Common myeloid progenitor, CD34-positive (primary cell): Measurements from ENCODE around the gene KRTAP4-4.
"Not testable (repeated sequence)": the region's sequence is repeated elsewhere in the genome, so short reads cannot be mapped to it uniquely, and the experiment has no call there.

Experiments
- CTCF ChIA-PET: fragments of 350-600 bp; sonication (Branson Sonifier 250); formaldehyde crosslinking; loops from one replicate; lab custom pipeline; 2021; ENCODE audit warnings: antibody characterized with exemption; lab: Charles Lee
- POLR2A ChIA-PET: fragments of 350-600 bp; sonication (Branson Sonifier 250); formaldehyde crosslinking; loops from one replicate; lab custom pipeline; 2021; ENCODE audit warnings: antibody characterized with exemption; lab: Charles Lee
- DNase-seq, 3 donors: peaks; one replicate each; pipeline versions ENCODE4 v3.0.0 to v3.0.0-alpha.2; 2013
- H3K27ac ChIP-seq, 2 experiments: 1 replicate in 1 of 2; 2 replicates in 1 of 2; pipeline ENCODE4 v1.7.0; 2013; ENCODE audit warnings: inconsistent platforms in 2 of 2, low read length in 2 of 2, mild to moderate bottlenecking in 2 of 2, low read depth in 1 of 2, moderate library complexity in 1 of 2; ENCODE audit not compliant: severe bottlenecking in 2 of 2, insufficient read depth in 1 of 2, poor library complexity in 1 of 2
- H3K27me3 ChIP-seq, 5 experiments: replicated peaks in 2 of 5; 1 replicate in 3 of 5; 2 replicates in 2 of 5; pipeline versions ENCODE4 v1.6.1 to v1.7.0; 2013; ENCODE audit warnings: low read length in 4 of 5, mild to moderate bottlenecking in 2 of 5, moderate library complexity in 2 of 5, inconsistent platforms in 1 of 5; ENCODE audit not compliant: insufficient read depth in 5 of 5, control insufficient read depth in 4 of 5
- H3K36me3 ChIP-seq, 4 experiments: 1 replicate in 2 of 4; 2 replicates in 2 of 4; pipeline versions ENCODE4 v1.6.1 to v1.7.0; 2013; ENCODE audit warnings: low read length in 3 of 4, control low read depth in 1 of 4, mild to moderate bottlenecking in 1 of 4; ENCODE audit not compliant: control insufficient read depth in 4 of 4, insufficient read depth in 4 of 4
- H3K4me1 ChIP-seq, 4 experiments: 1 replicate in 3 of 4; 2 replicates in 1 of 4; pipeline versions ENCODE4 v1.6.1 to v1.7.1; 2013; ENCODE audit warnings: low read length in 3 of 4, mild to moderate bottlenecking in 3 of 4, control low read depth in 1 of 4, inconsistent platforms in 1 of 4, moderate library complexity in 1 of 4; ENCODE audit not compliant: control insufficient read depth in 4 of 4, insufficient read depth in 4 of 4; ENCODE audit errors: control extremely low read depth in 1 of 4
- H3K4me3 ChIP-seq, 7 experiments: 1 replicate in 4 of 7; 2 replicates in 3 of 7; pipeline versions ENCODE4 v1.5.1 to v1.7.0; 2013; ENCODE audit warnings: mild to moderate bottlenecking in 7 of 7, low read length in 6 of 7, moderate library complexity in 6 of 7, inconsistent platforms in 2 of 7, low read depth in 2 of 7, control low read depth in 1 of 7; ENCODE audit not compliant: insufficient read depth in 4 of 7, control insufficient read depth in 1 of 7; ENCODE audit errors: extremely low read depth in 1 of 7
- H3K9me3 ChIP-seq, 5 experiments: 1 replicate in 4 of 5; 2 replicates in 1 of 5; pipeline versions ENCODE4 v1.6.1 to v1.7.1; 2013; ENCODE audit warnings: low read length in 4 of 5, mild to moderate bottlenecking in 2 of 5, inconsistent platforms in 1 of 5, low read depth in 1 of 5, moderate library complexity in 1 of 5; ENCODE audit not compliant: control insufficient read depth in 4 of 5, insufficient read depth in 2 of 5; ENCODE audit errors: control extremely low read depth in 1 of 5
- WGBS: methylation state at CpG from one replicate; pipeline ENCODE4 v1.1.5; 2013; ENCODE audit not compliant: insufficient coverage; 5-methylcytosine and 5-hydroxymethylcytosine counted together

Gene KRTAP4-4

GRCh38 chr17:41140360-41141131 lies 20.0 kb downstream of the KRTAP4-4 start, which contains the start of gene KRTAP4-6:
Gene KRTAP4-6 (minus strand): TSS chr17:41140544. CDS start chr17:41140487, 57 bp downstream.
- no peak within 1 kb of the TSS for H3K27ac ChIP-seq
- H3K9me3 ChIP-seq: peaks cover 4 to 41% (median 11%) of the 10 kb centered on the region in 5 experiments
- no peaks in the 10 kb centered on the region for H3K27me3 ChIP-seq
- H3K4me3 ChIP-seq: no peak within 1 kb of the TSS
- 100% methylated on average over 4 of the region's 6 CpGs for WGBS
- DNase-seq: peak in 1 of 3 donors; percentile 20
- POLR2A ChIA-PET: interaction anchor here (0.6 kb wide), 1 partner anchor 163 kb away, joined by 4 read pairs; no protein-coding TSS in a partner anchor
- H3K36me3 ChIP-seq: no peaks in the 10 kb centered on the region
- no peaks in the 10 kb centered on the region for H3K4me1 ChIP-seq
- CTCF ChIA-PET: interaction anchor here (0.9 kb wide), 1 partner anchor 10 kb away, joined by 3 read pairs; no protein-coding TSS in a partner anchor

GRCh38 chr17:41139865-41140264 lies 20.7 kb downstream of the KRTAP4-4 start:
- H3K4me1 ChIP-seq: not testable (repeated sequence)

GRCh38 chr17:41133880-41134735 lies 26.4 kb downstream of the KRTAP4-4 start:
- Histone ChIP-seq H3K27me3 (no peaks in the 10 kb centered on the region), H3K4me3 (no peak overlapping the region), H3K36me3 (no peaks in the 10 kb centered on the region), H3K27ac (no peak overlapping the region), H3K4me1 (peaks cover 0 to 4% (median 0%) of the 10 kb centered on the region in 4 experiments), H3K9me3 (peaks cover 0 to 8% (median 3%) of the 10 kb centered on the region in 5 experiments)
- no CpG with 5 or more reads among the region's 2 CpGs for WGBS
- ChIA-PET CTCF (no interaction called here), POLR2A (no interaction called here)
- DNase-seq: peak in 2 of 3 donors; percentile 26 to 30

More at GRCh38 chr17:41139865-41140264, 20.7 kb downstream of the KRTAP4-4 start:
- H3K36me3 ChIP-seq, H3K4me3 ChIP-seq, H3K27me3 ChIP-seq, POLR2A ChIA-PET, DNase-seq, H3K27ac ChIP-seq, CTCF ChIA-PET: not testable (repeated sequence)
- 92% methylated on average over 12 of the region's 12 CpGs for WGBS
- H3K9me3 ChIP-seq: peaks cover 4 to 41% (median 11%) of the 10 kb centered on the region in 5 experiments

GRCh38 chr17:41131979-41132378 lies 28.6 kb downstream of the KRTAP4-4 start:
- no peak overlapping the region for H3K27ac ChIP-seq
- WGBS: 100% methylated on average over 2 of the region's 3 CpGs

GRCh38 chr17:41127371-41127770 lies 33.2 kb downstream of the KRTAP4-4 start:
- CTCF ChIA-PET: no interaction called here

More at GRCh38 chr17:41131979-41132378, 28.6 kb downstream of the KRTAP4-4 start:
- peaks cover 0 to 4% (median 0%) of the 10 kb centered on the region in 4 experiments for H3K4me1 ChIP-seq
- H3K4me3 ChIP-seq: no peak overlapping the region
- peak in 1 of 3 donors; percentile 12 for DNase-seq
- ChIA-PET CTCF (no interaction called here), POLR2A (no interaction called here)
- H3K36me3 ChIP-seq: no peaks in the 10 kb centered on the region
- no peaks in the 10 kb centered on the region for H3K27me3 ChIP-seq
- no peaks in the 10 kb centered on the region for H3K9me3 ChIP-seq

DNA sequence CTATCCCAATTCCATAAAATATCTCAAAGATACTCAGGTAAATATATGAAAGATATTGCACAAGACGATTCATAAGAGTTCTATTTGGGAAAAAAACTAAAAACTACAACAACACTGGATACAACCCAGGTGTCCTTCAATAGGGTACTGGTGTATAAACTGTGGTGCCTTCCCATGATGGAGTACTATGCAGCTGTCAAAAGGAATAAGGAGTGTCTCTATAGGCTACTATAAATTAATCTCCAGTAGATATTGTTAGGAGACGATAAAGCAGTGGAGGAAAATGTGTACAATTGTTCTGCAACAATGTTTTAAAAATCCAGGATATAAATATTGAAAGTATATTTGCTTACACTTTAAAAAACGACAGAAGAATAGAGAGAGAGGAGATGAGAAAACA lies 34.1 kb downstream of the KRTAP4-4 start:
- H3K27me3 ChIP-seq: no peaks in the 10 kb centered on the region
- CTCF ChIA-PET: no interaction called here
- no peak overlapping the region for H3K27ac ChIP-seq
- no peak for DNase-seq
- POLR2A ChIA-PET: no interaction called here
- WGBS: no CpG with 5 or more reads among the region's 3 CpGs
- H3K36me3 ChIP-seq: no peaks in the 10 kb centered on the region
- no peak overlapping the region for H3K4me3 ChIP-seq
- H3K9me3 ChIP-seq: peaks cover 0 to 15% (median 0%) of the 10 kb centered on the region in 5 experiments
- peaks cover 0 to 15% (median 9%) of the 10 kb centered on the region in 4 experiments for H3K4me1 ChIP-seq

More at GRCh38 chr17:41127371-41127770, 33.2 kb downstream of the KRTAP4-4 start:
- H3K9me3 ChIP-seq: peaks cover 0 to 10% (median 0%) of the 10 kb centered on the region in 5 experiments
- H3K4me3 ChIP-seq: no peak overlapping the region
- POLR2A ChIA-PET: no interaction called here
- no peaks in the 10 kb centered on the region for H3K27me3 ChIP-seq
- H3K4me1 ChIP-seq: peaks cover 0 to 15% (median 9%) of the 10 kb centered on the region in 4 experiments
- no peaks in the 10 kb centered on the region for H3K36me3 ChIP-seq
- H3K27ac ChIP-seq: no peak overlapping the region
- DNase-seq: no peak
- 100% methylated on average over 1 of the region's 1 CpG for WGBS
